HG03108 (cell line): ENCODE measurements around the gene TRIM44.
A peak's percentile ranks its signal among the peaks of the same experiment; 100 is the strongest.

Experiments used
- ATAC-seq: cut with Tn5 transposase; IDR thresholded peaks from one replicate; pipeline ENCODE4 v1.9.1; 2021; ENCODE audit warnings: moderate library complexity; ENCODE audit not compliant: unreplicated experiment

TRIM44 gene

GRCh38 chr11:35785287-35786167, 123.0 kb downstream of the TRIM44 start:
- peak; percentile 36 for ATAC-seq

- no peak for ATAC-seq
Observed at GRCh38 chr11:35786188-35786587, 123.6 kb downstream of the TRIM44 start.

DNA sequence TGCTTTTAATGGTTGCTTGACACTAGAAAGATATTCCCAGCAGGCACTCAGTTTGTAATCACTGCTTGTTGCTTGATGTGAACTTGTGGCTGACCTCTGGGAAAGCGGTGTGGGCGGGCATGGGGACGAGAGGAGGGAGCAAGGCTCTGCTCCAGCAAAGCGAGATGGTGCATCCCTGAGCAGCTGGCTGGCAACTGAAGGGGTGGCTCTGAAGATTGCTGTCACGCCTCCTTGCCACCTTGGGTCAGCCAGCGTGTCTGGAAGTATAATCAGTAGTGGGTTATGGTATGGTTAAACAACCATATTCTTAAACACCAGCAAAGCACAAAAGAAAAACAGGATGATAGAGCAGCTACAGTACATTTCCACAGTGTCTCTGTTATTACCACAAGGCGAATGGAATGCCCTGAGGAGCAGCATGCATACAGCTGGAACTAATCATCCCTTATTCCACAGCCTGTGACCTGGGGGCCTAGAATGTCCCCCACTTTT, 124.5 kb downstream of the TRIM44 start:
- ATAC-seq, result no peak

GRCh38 chr11:35787626-35788025, 125.1 kb downstream of the TRIM44 start:
- ATAC-seq, result no peak

DNA sequence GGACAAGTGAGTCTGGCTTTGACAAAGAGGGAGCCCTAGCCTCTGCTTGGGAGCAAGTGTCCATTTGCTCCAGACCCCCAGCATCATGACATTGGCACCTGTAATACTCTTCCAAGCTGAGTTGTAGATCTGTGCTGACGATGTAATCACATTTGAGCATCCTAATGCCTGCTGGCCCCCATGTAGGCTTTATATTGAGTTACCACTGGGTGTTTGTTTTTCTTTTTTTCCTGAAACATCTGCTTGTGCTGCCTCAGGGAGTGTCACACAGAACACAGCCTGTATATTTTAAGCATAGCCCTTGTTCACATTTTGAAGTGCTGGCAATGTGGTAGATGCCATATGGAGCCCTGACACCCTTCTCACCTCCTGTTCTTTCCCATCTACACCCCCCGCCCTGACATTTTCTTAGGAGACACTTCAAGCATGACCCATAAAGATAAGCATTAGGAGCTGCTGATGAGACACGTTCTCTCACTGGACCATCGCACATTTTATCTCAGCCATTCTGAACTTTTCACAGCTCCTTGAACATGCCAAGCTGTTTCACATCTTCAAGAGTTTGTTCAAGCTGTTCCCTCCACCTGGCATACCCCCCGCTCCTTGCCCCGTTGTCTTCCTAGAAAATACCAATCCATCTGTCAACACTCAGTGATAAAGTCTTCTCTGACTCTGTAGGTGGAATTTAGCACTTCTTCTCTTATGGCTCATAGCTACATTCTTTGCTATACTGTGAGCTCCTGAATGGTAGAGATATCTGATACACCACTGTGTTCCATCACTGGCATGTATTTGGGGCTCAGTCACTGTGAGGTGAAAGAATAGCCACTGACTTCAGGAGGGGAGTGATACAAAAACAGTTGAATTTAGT, 128.7 kb downstream of the TRIM44 start:
- ATAC-seq, result no peak

DNA sequence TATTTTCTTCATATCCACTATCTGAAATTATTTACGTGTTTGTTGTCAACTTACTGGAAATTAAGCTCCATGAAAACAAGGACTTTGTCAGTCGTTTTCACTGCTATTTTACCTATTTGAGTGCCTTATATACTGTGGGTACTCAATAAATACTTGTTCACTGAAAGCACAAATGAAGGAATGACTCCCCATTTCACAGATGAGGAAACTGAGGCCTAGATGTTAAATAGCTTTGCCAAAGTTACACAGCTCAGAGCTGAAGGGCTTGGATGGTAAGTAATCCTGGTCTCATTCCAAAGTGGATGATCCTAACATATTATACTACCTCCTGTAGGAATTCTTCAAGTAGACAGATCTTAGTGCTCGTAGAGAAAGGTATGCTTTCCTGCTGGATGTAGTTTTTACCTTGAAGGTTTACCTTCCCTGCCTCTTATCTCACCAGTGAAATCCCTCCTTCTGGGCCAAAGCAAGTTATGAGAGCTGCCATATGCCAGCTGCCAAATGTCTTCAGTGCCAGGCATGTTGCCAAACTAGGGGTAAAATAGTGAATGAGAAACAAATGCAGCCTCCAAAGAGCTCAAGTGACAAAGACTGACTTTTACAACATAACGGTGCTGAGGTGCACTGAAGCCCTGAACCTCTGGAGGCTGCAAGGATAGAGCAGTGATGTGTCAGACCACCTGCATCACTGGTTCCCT, 129.7 kb downstream of the TRIM44 start:
- no peak for ATAC-seq

DNA sequence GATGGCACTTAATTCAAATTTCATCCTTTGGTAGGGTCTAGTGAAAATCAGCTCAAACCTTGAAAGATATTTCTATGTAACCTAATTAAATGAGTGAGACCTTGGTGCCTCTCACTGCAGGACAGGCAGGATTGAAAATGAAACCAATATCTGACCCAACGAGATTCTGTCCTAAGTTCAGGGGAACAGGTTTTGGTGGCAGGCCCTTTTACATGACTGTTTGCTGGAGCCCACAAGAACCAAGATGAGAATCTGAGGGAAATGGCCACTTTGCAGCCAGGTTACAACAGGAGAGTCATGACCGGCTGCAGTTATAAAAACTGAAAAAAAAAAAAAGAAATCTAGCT, 130.2 kb downstream of the TRIM44 start:
- no peak for ATAC-seq

DNA sequence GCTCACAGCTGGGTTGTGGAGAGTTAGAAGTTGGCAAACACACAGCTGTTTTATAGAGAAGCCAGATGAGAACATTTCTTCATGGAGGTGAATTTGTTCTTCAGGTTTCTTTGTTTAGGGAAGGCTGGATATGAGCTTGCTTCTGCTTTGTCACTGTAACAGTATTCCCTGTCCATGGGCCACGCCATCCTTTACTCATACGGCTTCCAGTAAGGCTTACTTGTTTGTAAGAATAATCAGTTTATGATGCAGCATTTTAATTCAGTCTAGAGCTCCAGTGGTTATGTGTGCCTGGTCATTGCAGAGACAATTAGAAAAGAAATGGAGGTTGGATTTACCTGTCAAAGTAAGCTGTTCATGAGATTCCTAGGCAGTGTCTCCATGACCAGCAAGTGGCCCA, 131.8 kb downstream of the TRIM44 start:
- ATAC-seq, result no peak

GRCh38 chr11:35794850-35795249, 132.3 kb downstream of the TRIM44 start:
- ATAC-seq, result no peak

GRCh38 chr11:35796562-35796961, 134.0 kb downstream of the TRIM44 start:
- ATAC-seq, result no peak

- ATAC-seq, result no peak
Observed at GRCh38 chr11:35798423-35798822, 135.8 kb downstream of the TRIM44 start.

DNA sequence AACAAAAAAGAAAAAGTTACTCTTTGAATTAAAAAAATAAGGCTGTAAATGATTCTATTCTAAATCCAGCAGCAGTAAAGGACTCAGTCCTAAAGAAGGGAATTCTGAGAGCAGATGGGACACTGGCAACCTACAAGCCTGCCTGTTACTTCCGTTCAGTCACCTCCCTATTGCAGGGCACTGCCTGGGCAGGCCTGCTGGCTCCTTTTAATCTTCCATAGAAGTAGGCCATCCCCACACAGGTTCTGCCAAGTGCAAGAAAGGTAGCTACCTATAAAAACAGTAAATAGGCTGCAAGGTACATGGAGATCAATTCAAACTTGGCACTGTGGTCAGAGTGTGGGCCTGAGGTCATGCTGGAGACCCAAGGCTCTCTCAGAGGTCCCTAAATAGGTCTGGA, 136.4 kb downstream of the TRIM44 start:
- ATAC-seq, result no peak

DNA sequence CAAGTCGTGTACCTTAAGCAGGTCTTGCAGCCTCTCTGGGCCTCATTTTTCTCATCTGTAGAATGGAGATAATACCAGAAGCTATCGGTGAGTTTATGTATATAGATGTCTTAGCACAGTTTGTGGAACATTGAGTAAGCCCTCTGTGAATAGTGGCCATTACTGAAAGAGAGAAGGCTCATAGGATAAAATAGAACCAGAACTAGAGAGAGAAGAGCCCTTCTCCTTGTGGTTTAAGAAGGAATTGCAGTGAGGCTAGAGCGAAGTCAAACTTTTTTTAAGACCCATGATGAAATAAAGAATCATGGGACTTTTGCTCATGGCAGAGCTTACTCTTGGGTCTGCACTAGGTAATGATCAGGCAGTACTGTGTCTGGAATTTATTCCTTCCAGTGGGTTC, 137.1 kb downstream of the TRIM44 start:
- ATAC-seq, result no peak

DNA sequence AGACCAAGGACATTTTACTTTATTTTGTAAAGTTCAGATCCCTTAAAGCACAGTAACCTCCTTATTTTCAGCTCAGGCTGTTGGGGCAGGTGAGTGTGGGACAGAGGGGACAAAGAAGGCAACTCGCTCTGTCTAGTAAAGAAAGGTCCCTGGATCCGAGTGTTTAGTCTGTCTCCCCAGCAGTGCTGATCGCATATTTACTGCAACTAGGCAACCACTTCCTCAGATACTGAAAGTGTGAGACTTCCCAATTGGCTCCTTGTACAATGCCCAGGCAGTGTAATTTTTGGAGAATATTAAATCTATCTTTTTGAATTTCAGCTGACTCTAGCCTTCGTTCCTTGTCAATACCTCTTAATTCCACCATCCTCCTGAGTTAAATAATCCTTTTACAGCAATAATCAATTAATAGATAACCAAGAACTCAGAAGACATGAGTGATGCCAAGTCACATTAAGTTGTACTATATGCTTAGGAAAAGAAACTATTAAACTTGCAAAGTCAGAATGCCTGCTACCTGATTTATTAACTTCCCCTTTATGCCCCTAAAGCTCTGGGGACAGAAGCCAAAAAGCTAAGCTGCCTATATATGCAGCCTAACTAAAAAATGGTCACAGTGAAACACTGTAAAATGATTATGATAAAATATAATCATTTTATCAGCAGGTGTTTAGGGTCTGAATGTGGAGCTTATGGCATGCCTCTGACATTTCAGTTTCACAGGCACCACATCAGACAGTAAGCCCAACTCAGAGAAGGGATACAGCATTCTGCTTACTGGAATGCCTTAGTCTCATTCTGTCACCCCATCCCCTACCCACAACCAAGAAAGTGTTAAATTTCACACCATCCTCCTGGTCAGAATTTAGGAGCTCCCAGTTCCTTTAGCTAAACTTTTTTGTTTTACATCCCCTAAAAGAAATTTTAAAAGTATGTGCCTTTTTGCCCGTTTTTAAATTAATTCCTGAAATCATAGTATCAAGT, 138.7 kb downstream of the TRIM44 start:
- ATAC-seq, result peak; percentile 85

DNA sequence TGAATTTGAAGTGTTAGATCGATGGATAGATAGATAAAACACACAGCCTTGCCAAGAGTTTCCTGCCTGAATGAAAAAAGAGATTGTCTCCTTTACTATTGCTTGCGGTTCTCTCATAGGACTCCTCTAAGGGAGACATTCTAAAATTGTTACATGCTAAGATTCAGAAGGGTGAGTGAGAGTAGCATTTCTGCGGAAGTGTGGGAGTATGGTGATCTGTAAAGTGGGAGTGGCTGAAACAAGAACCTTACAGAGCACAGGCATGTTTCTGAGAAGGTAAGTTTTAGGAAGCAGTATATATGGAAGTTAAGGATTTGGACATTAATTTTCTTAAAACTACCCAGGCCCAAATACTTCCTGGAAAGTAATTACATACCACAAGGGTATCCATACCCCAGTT, 139.6 kb downstream of the TRIM44 start:
- no peak for ATAC-seq

- no peak for ATAC-seq
Observed at GRCh38 chr11:35802672-35803071, 140.1 kb downstream of the TRIM44 start.

GRCh38 chr11:35803115-35803514, 140.5 kb downstream of the TRIM44 start:
- no peak for ATAC-seq

GRCh38 chr11:35804451-35805040, 142.0 kb downstream of the TRIM44 start:
- ATAC-seq, result no peak

- ATAC-seq, result no peak
Observed at GRCh38 chr11:35809561-35809960, 147.0 kb downstream of the TRIM44 start.
